ENCODE measurements around the gene GRAP2. TPM values are rescaled to one million over a fixed set of nuclear protein-coding genes. Genes with fewer than 3 reads are reported as not detected.

GRAP2 gene
- total and polyA plus RNA-seq, 3 donors from 2014 or later, result 5.0 to 6.1 (median 5.3) TPM

- Histone ChIP-seq H3K36me3 (ENCODE audit: low read depth, missing control alignments) (no peaks in the 10 kb centered on the region), H3K9me3 (no peaks in the 10 kb centered on the region), H3K4me3 (no peak overlapping the region), H3K27ac (no peak overlapping the region), H3K4me1 (no peaks in the 10 kb centered on the region), H3K27me3 (no peaks in the 10 kb centered on the region)
- no peak for DNase-seq
- TF ChIP-seq, protein P1, sequence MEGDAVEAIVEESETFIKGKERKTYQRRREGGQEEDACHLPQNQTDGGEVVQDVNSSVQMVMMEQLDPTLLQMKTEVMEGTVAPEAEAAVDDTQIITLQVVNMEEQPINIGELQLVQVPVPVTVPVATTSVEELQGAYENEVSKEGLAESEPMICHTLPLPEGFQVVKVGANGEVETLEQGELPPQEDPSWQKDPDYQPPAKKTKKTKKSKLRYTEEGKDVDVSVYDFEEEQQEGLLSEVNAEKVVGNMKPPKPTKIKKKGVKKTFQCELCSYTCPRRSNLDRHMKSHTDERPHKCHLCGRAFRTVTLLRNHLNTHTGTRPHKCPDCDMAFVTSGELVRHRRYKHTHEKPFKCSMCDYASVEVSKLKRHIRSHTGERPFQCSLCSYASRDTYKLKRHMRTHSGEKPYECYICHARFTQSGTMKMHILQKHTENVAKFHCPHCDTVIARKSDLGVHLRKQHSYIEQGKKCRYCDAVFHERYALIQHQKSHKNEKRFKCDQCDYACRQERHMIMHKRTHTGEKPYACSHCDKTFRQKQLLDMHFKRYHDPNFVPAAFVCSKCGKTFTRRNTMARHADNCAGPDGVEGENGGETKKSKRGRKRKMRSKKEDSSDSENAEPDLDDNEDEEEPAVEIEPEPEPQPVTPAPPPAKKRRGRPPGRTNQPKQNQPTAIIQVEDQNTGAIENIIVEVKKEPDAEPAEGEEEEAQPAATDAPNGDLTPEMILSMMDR (IDR thresholded peaks at IDR 0.05), result no peak
- no peak for TF ChIP-seq POLR2A (IDR thresholded peaks at IDR 0.05)
- 95 to 96% methylated on average over 8 of the region's 8 CpGs for WGBS, 2 donors
- intact Hi-C loops (cut with DNase I; ENCODE audit: low total_unique reads), result no loop called here
These were observed 19.4 kb downstream of the GRAP2 start for GRCh38 chr22:39920134-39920743.

DNA sequence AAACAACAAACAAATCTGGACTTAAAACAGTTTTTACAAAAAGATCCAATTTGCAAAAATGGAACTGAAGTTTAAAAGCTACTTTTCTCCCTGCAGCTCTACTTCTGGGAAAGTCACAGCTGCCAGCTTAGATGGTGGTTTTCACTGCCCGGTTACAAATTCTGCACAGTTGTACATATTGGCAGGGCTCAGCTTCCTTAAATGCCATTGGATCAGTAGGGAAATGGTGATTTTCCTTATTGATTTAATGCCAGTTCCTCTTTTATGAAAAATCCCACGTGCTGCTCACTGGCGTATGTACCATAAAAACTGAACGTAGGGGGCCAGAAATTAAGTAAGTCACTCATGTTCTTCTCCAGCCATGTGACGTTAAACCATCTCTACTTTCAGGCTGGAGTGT is 22.8 kb downstream of the GRAP2 start:
- intact Hi-C loops (cut with DNase I; ENCODE audit: low total_unique reads), result no loop called here
- TF ChIP-seq, protein P1 (IDR thresholded peaks at IDR 0.05), result no peak
- no peak for TF ChIP-seq POLR2A (IDR thresholded peaks at IDR 0.05)
- no peak overlapping the region for H3K27ac ChIP-seq
- WGBS, 2 donors, result 80 to 81% methylated on average over 5 of the region's 5 CpGs
- H3K4me3 ChIP-seq, result no peak overlapping the region
- no peaks in the 10 kb centered on the region for H3K36me3 ChIP-seq (ENCODE audit: low read depth, missing control alignments)
- no peaks in the 10 kb centered on the region for H3K4me1 ChIP-seq
- no peaks in the 10 kb centered on the region for H3K27me3 ChIP-seq
- DNase-seq, result no peak
- H3K9me3 ChIP-seq, result no peaks in the 10 kb centered on the region

GRCh38 chr22:39924286-39924685 is 23.4 kb downstream of the GRAP2 start:
- H3K27me3 ChIP-seq, result no peaks in the 10 kb centered on the region
- H3K4me3 ChIP-seq, result no peak overlapping the region
- H3K9me3 ChIP-seq, result no peaks in the 10 kb centered on the region
- TF ChIP-seq POLR2A (IDR thresholded peaks at IDR 0.05), result no peak
- TF ChIP-seq, protein P1 (IDR thresholded peaks at IDR 0.05), result no peak
- intact Hi-C loops (cut with DNase I; ENCODE audit: low total_unique reads), result no loop called here
- no peaks in the 10 kb centered on the region for H3K36me3 ChIP-seq (ENCODE audit: low read depth, missing control alignments)
- H3K27ac ChIP-seq, result no peak overlapping the region
- no peak for DNase-seq
- 91 to 96% methylated on average over 17 to 18 of the region's 18 CpGs for WGBS, 2 donors
- no peaks in the 10 kb centered on the region for H3K4me1 ChIP-seq

DNA sequence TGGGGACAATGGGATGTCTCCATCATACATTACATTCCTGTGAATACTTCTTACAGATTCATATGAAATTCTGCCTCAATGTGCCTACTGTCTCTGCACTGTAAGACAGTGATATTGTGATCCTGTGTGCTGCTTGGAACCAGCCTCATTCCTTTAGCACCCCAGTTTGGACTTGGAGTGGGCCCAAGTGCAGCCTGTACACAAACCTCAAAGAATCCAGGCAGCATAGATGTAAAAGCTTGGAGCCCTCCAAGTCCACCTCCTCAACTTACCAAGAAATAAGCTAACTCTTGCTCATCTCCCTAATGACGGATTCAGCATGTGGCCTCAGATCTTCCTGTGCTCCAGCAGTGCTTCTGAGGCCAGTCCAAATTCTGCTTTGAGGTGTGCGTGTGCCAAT is 24.4 kb downstream of the GRAP2 start:
- intact Hi-C loops (cut with DNase I; ENCODE audit: low total_unique reads), result no loop called here
- Histone ChIP-seq H3K4me1 (no peaks in the 10 kb centered on the region), H3K4me3 (no peak overlapping the region), H3K9me3 (no peaks in the 10 kb centered on the region), H3K27me3 (no peaks in the 10 kb centered on the region), H3K27ac (no peak overlapping the region), H3K36me3 (ENCODE audit: low read depth, missing control alignments) (no peaks in the 10 kb centered on the region)
- whole genome bisulfite sequencing, 2 donors, result 68 to 73% methylated on average over 2 of the region's 2 CpGs
- DNase-seq, result no peak
- no peak for TF ChIP-seq POLR2A (IDR thresholded peaks at IDR 0.05)
- TF ChIP-seq, protein P1 (IDR thresholded peaks at IDR 0.05), result no peak
